ENCODE measurements around the gene ADAM30.

Gene ADAM30

DNA sequence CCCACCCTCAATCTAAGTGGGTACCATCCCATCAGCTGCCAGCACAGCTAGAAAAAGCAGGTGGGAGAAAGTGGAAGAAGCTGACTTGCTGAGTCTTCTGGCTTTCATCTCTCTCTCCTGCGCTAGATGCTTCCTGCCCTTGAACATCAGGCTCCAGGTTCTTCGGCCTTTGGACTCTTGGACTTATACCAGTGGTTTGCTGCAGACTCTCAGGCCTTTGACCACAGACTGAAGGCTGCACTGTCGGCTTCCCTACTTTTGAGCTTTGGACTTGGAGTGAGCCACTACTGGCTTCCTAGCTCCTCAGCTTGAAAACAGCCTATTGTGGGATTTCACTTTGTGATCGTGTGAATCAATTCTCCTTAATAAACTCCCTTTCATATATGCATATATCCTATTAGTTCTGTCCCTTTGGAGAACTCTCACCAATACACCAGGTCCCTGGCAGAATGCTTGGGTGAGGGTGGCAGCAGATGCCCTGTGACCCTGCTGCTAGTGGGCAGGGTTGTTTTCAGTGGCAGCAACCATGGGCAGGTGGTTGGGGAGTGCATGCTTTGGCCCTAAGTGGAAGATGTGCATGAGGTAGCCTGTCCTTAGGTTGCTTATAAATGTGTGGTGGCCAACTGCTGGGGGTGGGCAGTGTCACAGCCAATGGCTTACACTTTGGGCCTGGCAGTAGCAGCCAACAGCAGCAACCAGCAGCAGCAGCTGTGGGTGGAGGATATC is 10.8 kb upstream of the ADAM30 start:
- DNase-seq = no peak

DNA sequence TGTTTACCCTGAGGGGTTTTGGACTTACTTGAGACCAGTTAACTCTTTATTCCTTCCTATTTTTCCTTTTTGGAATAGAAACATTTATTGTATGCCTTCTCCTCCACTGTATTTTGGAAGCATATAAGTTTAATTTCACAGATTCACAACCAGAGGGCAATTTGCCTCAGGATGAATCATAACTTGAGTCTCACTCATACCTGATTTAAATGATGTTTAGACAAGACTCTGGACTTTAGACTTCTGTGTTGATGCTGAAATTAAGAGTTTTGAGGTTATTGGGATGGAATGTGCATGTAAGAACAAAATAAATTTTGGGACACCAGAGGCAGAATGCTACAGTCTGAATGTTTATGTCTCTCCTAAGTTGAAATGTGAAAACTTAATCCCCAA is 7.1 kb upstream of the ADAM30 start:
- no peak for DNase-seq

- DNase-seq = no peak
These were observed 6.6 kb upstream of the ADAM30 start for GRCh38 chr1:119902775-119903442.

- no peak for DNase-seq
These were observed 2.8 kb upstream of the ADAM30 start for GRCh38 chr1:119898981-119899720.

DNA sequence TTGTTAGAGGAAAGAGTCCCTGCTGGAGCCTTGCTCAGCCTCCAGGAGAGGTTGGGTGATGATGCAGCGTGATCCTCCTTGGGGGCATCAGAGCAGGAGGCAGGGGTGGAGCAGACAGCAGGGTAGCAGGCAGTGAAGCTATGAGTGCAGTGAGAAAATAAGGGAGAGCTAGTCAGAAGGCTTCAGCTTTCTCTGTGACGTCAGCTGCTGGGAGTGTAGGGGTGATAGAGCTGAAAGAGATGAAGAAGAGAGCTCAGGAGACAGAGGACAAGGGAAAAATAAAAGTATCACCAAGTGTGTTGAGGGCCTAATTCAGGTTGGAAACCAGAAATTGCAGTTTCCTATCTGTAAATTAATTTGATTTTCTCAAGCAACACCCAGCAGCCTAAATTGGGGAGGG is 2.2 kb upstream of the ADAM30 start:
- no peak for DNase-seq

- no peak for DNase-seq
These were observed 1.2 kb downstream of the ADAM30 start for GRCh38 chr1:119895102-119895501.

GRCh38 chr1:119893827-119894700 is 2.3 kb downstream of the ADAM30 start:
- no peak for DNase-seq

DNA sequence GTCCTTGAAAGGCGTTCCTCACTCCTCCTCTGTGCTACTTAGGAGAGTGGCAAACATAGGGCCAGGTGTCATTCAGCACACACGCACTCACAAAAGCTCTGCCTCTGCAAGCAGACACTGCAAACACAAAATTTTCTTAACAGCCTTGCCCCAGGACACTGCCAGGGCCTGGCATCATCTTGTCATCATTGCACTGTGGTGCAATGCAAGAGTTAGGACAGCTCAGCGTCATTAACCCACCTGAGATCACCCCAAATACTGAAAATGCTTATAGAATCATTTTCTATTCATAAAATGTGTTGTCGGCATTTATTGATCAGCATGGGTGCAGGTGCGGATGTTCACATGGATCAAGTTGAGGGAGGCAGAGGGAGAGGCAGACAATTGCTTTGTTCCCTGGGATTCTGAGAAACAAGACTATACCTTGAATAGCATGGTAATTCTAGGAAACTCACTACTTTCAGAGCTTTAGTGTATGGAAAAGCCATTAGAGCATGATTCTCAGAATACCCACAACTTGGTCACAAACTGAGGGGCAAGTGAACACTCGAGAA is 3.0 kb downstream of the ADAM30 start:
- no peak for DNase-seq

DNA sequence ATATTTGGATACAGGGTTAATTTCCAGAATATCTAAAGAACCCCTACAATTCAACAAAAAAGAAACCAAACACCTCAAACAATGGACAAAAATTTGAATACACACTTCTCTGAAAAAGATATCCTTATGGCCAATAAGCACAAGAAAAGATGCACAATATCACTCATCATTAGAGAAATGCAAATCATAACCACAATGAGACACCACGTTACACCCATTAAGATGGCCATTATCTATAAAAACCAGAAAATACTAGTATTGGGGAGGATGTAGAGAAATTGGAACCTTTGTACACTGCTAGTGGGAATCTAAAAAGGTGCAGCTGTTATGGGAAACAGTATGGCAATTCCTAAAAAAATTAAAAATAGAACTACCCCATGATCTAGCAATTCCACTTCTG is 4.9 kb downstream of the ADAM30 start:
- no peak for DNase-seq

GRCh38 chr1:119888476-119888875 is 7.8 kb downstream of the ADAM30 start:
- no peak for DNase-seq

DNA sequence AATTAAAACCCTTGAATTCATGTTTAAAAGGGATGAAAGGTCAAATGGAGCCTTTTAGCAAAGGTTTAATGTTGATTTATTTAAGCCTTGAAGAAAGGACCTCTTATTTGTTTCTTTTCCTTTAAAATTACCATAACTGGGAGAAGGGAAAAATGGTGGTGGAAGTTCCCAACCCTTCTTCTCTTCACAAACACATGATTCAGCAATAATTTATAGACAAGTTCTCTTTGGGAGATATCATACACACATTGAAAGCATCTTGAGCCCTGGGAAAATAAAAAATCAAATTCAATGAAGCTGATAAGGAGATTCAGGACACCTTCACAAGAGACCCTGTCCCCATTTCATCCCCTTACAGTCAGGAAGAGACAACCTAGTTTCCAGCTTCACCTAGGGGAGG is 8.9 kb downstream of the ADAM30 start:
- DNase-seq = no peak

DNA sequence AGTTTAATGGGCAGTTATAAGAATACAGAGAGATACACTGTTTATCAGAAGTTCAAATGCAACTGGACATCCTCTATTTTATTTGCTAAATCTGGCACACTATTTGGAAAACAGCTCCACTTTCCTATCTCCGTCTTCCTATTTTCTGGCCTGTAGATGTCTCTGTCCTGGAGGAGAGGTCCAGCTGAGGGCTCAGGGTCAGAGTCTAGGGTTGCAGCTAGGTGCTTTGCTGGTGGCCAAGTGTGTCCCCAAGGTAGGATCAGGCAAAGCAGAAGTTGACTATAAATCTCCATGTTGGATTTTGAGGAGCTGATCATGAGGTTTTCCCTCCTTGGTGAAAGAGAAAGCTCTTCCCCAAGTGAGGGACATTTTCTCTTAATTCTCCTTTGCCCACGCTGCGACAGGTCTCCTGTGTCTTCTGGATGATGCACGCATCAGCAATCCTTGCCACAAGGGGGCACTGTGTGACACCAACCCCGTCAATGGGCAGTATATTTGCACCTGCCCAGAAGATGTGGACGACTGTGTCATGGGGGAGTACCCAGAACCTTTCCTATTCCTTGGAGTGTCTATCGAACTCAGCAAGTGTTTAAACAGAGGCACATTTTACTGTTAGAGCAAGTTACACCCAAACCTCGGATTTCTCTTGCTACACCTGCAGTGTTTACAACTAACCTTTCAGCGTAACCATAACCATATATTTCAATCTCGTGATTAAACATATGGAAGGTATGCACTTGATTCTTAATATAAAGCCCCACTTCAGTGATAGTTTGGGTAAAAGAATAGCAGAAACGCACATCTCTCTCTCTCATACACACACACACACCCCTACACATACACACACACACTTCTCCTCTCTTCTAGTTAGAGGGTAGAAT is 10.2 kb downstream of the ADAM30 start:
- no peak for DNase-seq

GRCh38 chr1:119884711-119885110 is 11.6 kb downstream of the ADAM30 start:
- DNase-seq = no peak

DNA sequence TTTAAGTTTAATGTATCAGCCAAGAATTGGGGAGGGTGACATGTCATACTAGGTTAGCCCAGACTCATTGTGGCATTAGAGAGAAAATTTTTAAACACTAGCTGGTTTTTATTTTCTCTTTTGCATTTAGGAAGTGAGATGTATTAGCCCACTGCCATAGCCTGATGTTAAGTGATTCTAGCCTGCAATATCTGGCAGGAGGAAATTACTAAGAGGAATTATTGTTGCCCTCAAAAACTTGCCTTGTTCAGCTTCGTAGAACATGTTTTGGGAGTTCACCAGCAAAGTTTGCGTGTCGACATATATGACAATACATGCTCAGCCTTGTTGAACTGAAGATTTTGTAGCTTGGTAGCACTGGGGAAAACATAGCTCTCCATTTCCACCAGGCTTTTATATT is 12.5 kb downstream of the ADAM30 start:
- no peak for DNase-seq

DNA sequence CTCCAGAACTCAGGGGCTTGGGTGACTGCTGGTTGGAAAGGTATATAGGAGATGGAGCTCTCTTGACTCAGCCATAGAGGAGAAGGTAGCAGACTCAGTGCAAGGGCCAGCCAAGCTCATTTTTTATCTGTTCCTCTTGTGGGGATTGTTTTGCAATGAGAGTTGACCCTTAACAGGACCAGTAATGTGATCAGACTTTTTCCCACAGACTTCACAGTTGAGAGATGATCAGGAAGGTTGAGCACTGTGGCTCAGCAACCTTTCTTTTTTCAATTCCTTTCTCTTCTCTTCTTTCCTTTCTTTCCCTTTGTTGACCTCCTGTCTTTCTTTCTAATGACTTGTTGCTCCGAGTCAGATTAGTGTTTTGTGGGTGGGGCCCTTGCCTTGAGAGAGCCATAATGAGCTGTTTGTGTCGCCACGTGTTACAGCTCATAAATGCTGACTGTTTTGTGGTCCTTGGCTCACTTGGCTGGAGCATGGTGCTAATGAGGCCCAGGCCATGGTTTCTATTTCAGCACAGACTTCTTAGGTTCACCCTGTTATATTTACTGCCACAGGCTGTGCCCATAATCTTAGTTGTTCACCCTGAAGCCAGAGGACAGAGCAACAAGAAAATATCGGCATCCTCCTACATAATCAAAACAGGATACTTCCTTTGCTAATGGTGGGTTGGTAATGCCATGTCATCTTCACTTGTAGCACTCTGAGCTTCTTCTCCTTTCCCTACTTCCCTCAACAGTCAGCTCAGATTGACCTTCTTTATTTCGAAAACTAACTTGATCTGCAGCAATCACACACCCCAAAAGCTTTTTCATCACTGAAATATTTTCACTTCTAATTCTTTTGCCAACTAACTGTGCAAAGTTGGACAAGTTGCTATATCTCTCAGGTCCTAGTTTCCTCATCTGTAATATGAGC is 13.9 kb downstream of the ADAM30 start:
- DNase-seq = no peak

GRCh38 chr1:119879510-119880434 is 16.5 kb downstream of the ADAM30 start:
- DNase-seq = no peak

GRCh38 chr1:119878171-119878570 is 18.1 kb downstream of the ADAM30 start:
- DNase-seq = no peak

DNA sequence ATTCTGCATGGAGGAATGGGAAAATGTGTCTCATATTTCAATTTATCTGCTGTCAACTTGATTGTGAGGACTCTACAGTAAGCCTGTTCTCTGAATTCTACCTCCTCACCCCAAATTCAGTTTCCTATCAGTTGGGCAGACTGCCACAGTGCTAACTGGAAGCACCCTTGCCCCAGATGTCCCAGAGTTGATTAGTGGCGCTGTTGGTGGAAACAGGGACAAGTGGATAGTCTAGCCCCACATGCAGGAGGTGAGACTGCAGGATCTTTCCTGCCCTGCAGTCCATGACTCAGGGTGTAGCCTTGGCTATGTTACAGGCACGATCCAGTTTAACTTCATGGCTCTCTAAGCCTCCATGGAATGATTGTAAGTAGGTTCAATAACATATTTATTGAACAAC is 22.1 kb downstream of the ADAM30 start:
- DNase-seq = no peak

Measured in NCI-H446 treated with DMSO at 0.1 percent for 48 hours (cell line).